ENCODE data around the gene ZNF609.

- TF ChIP-seq YY1 (IDR thresholded peaks at IDR 0.05; ENCODE audit: insufficient read depth, insufficient read length) = no peak
- no peak for TF ChIP-seq SUZ12 (IDR thresholded peaks at IDR 0.05; ENCODE audit: extremely low read depth, insufficient read depth, insufficient read length)
- no peak for TF ChIP-seq ZNF274 (IDR thresholded peaks at IDR 0.05; ENCODE audit: low read depth, low read length)
Measured at GRCh38 chr15:64687688-64688087, 227.3 kb downstream of the ZNF609 start.
